22Rv1 (cell line): ENCODE results near the gene CREB5.
"Not testable (repeated sequence)": the region's sequence is repeated elsewhere in the genome, so short reads cannot be mapped to it uniquely, and the experiment has no call there.

ENCODE experiments used
- H3K27ac ChIP-seq: fragments of 450-650 bp; 2 replicates; pipeline ENCODE4 v1.5.1; 2017
- CTCF ChIP-seq: fragments of 450-650 bp; IDR thresholded peaks from 2 replicates; pipeline ENCODE4 v1.5.1; 2017; ENCODE audit warnings: mild to moderate bottlenecking
- ZFX ChIP-seq: fragments of 450-650 bp; IDR thresholded peaks from 2 replicates; pipeline ENCODE4 v1.6.1; 2017; ENCODE audit warnings: antibody characterized with exemption, borderline replicate concordance

CREB5 gene

DNA sequence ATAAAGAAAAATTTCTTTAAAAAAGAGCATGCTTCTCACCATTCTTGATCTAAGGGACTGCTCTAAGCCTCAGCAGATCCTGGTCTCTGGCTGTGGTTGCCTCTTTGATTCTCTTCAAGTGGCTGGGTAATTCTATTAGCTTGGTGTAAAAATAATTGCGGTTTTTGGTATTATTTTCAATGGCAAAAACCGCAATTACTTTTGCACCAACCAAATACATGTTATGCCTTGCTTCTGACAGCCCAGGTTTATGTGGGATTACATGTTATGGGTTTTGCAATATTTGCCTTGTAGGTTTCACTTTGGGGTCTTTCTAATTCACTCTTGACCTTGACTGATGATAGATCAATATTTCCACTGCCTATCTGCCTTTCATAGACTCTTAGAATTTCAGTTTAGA is 20.0 kb upstream of the CREB5 start:
- H3K27ac ChIP-seq: no peak overlapping the region
- no peak for TF ChIP-seq ZFX
- TF ChIP-seq CTCF: no peak

DNA sequence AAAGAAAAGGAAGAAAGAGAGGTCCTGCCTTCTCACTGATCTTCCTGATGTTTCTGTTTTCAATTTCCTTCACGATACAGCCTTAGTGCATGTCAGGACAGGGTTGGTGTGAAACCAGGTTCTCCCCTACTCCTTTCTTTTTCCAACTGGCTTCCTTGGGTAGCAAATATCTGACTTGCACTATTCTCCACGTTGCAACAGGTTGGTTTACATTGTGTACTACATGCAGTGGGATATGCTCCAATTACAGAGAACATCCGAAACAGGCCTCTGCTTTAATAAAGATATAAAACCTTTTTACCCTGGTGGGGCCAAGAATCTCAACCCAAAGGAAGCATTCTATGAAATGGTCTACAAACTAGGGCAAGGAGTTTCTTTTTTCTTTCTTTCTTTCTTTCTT is 16.9 kb upstream of the CREB5 start:
- no peak for TF ChIP-seq ZFX
- no peak overlapping the region for H3K27ac ChIP-seq

DNA sequence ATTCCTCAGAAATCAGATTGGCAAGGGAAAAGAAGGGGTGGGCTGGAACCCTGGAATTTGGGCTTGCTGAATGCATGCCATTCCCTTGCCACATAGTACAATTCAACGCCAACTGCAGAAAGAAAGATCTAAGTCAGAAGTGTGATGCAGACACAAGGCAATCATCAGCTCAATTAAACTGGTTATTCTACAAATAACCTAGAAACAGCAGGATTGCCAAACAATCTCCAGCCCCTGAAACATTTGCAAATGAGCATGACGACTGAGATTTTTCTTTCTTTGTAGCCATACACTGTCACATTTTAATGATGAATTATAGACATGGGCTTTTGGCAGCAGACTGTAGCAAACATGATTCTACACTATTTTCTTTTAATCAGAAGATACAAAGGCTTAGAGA is 16.5 kb upstream of the CREB5 start:
- no peak overlapping the region for H3K27ac ChIP-seq
- TF ChIP-seq CTCF (no peak), ZFX (no peak)

DNA sequence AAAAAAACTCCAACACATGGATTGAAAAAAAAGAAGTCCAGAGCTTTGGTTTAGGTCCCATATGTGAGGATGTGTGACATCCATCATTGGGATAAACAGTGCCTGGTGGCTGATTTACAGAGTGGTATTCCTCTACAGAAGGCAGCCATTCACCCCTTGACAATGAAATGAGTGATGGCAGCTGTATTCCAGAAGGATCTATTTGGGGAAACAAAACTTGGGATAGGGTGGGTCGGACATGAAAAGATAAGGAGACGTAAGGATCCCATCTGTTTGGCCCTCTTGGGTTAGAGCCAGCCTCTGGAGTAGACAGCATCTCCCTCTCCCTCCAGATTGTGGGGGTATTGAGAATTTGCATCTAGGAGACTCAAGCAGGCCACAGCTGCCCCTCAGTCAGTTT is 15.2 kb upstream of the CREB5 start:
- TF ChIP-seq CTCF (no peak), ZFX (no peak)
- H3K27ac ChIP-seq: no peak overlapping the region

DNA sequence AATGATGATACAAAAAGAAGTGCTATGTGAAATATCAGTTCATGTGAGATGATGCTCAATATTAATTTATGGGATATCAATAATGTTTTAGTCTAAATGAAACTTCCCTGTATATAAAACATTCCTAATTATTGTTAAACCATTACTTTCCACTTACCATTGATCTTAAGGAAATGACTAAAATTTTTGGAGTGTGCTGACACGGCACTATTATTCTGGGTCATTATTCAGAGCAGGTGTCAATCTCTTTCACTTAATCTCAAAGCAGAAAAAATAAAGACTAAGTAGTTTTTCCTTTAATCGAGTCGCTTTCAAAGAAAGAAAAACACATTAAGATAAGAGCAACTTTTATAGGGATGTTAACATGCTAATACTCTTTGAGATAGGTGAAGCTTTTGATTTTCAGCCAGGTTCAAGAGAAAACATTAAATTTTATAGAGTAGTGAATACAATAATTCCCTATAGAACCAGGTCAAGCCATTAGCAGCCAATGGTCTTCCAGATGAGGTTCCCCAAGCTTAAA is 11.4 kb upstream of the CREB5 start:
- H3K27ac ChIP-seq: no peak overlapping the region
- no peak for TF ChIP-seq ZFX
- no peak for TF ChIP-seq CTCF

DNA sequence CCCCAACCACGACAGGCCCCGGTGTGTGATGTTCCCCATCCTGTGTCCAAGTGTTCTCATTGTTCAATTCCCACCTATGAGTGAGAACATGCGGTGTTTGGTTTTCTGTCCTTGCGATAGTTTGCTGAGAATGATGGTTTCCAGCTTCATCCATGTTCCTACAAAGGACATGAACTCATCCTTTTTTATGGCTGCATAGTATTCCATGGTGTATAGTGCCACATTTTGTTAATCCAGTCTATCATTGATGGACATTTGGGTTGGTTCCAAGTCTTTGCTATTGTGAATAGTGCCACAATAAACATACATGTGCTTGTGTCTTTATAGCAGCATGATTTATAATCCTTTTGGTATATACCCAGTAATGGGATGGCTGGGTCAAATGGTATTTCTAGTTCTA is 10.8 kb upstream of the CREB5 start:
- H3K27ac ChIP-seq: not testable (repeated sequence)

DNA sequence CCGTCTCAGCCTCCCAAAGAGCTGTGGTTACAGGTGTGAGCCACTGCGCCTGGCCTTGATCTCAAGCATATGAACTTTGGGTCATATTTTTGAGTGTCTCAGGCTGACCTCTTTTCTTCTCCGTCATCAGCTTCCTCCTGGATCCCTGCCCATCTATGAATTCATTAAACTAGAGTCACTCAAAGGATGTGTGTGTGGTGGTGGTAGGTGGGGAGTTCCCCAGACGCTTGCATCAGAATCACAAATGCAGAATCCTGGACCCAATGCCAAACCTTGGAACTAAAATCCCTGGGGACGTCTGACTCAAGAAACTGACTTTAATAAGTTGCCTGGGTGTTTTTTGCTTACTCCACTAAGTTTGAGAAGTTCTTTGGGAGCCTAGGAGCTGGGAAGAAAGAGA is 6.7 kb upstream of the CREB5 start:
- H3K27ac ChIP-seq: no peak overlapping the region
- TF ChIP-seq CTCF (no peak), ZFX (no peak)

- no peak overlapping the region for H3K27ac ChIP-seq
- TF ChIP-seq CTCF (no peak), ZFX (no peak)
Observed at GRCh38 chr7:28406192-28406591, 6.1 kb upstream of the CREB5 start.
